ENCODE measurements around the gene RRP1. TPM values are rescaled to one million over a fixed set of nuclear protein-coding genes. Genes with fewer than 3 reads are reported as not detected.
"Not testable (repeated sequence)": the region's sequence is repeated elsewhere in the genome, so short reads cannot be mapped to it uniquely, and the experiment has no call there.

Gene RRP1
- total RNA-seq, 1 donor from 2014 or later = 12.6 TPM

DNA sequence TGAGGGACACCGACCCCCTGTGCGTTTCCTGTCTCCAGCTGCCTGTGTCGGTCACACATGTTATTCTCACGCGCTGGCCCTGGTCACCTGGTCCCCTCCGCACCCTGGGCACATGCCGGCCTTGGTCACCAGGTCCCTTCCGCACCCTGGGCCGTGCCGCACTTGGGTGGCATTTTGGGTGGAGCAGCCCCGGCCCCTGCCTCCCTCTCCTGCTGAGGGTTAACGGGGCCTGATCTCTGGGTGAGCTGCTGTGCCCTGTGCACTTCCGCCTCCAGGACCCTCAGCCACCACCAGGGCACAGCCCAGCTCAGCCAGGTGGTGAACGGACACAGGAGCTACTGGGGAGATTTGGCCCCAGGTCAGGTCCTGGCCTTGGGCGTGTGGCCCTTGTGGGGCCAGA, 26.6 kb downstream of the RRP1 start:
- no peak for DNase-seq (ENCODE audit: low read depth in 2 of 2)

DNA sequence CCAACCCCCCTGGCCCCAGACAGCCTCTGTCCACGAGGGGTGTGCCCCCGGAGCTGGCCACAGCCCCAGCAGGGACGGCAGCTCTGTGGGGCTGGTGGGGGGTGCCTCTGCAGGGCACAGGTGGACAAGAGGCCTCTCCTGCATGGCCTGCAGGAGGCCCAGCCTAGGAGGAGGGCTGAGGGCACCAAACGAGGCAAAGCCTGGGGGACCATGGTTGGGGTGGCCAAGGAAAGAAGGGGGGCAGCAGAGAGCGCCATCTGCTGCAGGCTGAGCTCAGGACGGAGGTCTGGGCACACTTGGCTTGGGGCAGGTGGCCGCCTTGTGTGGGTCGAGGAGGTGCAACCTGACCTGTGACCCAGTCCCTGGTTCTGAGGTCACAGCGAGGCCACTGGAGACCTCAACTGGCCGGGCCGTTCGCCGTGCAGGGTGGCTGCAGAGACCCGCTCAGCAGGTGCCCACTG, 27.3 kb downstream of the RRP1 start:
- no peak for DNase-seq (ENCODE audit: low read depth in 2 of 2)

DNA sequence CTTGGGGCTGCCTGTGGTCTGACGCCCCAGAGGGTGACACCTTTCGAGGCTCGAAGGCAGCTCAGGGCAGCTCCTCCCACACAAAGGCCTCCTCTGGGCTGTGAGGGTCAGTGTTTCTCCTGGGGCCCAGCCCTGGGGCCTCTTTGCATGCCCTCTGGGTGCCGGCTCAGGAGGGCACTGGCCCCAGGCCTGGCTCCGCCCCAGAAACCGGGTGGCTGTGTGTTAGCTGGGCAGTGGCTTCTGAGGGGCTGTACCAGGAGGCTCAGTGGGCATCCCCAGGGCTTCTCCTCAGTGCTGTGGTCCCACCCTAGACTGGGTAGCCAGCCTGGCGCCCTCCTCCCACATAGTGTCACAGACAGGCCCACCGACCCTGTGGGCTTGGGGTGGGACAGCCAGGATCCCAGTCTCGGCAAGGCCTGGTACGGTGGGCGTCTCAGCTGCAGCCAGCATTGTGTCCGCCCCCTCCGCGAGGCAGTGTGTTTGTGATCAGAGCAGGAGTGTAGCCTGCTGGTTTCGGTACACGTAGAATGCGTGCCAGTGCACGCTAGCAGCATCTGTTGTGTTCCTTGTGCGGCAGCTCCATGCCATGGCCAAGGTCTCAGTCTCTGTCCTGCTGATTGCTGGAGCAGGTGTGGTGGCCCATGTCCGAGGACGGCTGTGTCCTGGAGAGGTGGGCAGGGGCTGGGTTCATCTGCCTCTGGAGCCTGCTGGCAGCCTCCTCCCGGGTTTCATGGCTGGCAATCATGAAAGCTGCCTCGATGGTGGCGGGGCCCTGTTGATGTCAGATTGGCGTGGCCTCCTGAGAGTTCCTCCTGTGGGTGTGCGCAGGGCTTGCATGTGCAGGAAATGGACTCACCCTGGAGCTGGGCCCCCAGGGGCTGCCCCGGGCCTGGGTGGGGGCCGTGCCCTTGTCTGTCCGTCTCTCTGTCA, 28.0 kb downstream of the RRP1 start:
- DNase-seq (ENCODE audit: low read depth in 2 of 2) = no peak

DNA sequence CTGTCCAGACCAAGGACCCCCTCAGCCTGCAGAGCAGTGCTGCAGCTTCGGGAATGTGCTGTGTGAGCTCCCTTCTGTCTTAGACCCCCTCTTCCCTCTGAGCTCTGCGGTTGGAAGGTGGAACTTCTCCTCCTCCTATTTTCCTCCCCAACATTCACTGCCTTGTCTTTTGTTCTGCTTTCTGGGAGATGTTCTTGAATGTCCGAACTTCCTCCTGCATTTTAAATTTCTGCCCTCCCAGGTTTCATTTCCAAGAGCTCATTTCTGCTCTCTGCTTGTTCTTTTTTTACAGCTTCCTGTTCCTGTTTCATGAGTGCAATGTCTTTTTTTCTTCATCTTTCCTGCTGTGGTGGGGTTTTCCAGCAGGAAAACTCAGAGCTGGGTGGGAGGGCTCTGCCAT, 29.3 kb downstream of the RRP1 start:
- no peak for DNase-seq (ENCODE audit: low read depth in 2 of 2)

DNA sequence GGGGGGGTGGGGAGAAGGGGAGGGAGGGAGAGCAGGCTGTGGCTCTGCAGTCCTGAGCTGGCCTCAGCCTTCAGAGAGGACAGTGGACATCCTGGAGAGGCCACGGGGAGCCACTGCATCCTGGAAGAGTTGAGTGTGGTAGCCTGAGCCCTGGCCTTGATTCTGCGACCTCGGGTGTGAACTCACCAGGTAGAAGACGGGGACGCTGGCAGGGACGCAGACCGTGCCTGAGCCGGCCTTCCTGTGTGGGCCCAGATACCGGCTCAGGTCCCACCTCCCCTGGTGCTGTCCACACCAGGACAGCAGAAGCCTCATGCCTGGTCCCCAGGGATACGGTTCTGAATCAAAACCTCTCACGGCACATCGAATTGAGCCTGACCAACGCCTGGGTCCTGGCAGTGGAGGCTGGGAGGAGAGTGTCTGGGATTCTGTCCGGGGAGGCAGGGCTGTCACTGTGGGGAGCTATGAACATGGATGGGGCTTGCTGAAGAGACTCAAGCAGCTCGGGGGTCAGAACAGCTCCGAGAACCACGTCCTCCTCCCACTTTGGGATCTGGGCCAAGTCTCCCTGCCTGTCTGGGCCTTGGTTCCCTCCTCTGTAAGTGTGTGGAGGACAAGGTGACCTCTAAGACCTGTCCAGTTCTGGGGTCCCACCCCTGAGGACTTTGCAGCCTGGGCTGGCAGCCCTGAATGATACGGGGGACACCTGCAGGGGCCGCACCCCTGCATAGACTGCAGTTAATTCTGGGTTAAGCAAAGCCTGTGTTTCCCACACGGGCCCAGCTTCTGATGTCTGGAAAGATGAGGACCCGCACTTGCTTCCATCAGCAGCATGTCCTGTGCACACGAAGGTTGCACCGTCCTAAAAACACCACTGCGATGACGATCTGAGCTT, 30.4 kb downstream of the RRP1 start:
- no peak for DNase-seq (ENCODE audit: low read depth in 2 of 2)

DNA sequence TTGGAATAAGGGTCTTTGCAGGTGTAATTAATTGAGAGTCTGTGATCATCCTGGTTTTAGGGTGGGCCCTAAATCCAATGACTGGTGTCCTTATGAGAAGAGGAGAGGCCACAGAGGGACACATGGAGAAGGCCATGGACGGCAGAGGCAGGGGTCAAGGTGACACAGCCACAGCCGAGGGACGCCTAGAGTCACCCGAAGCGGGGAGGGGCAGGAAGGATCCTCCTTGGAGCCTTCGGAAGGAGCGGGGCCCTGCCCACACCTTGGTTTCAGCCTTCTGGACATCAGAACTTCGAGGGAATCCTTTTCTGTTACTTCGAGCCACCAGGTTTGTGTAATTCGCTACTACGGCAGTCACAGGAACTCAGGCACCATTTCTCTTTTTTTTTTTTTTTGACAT, 31.1 kb downstream of the RRP1 start:
- DNase-seq (ENCODE audit: low read depth in 2 of 2) = no peak

DNA sequence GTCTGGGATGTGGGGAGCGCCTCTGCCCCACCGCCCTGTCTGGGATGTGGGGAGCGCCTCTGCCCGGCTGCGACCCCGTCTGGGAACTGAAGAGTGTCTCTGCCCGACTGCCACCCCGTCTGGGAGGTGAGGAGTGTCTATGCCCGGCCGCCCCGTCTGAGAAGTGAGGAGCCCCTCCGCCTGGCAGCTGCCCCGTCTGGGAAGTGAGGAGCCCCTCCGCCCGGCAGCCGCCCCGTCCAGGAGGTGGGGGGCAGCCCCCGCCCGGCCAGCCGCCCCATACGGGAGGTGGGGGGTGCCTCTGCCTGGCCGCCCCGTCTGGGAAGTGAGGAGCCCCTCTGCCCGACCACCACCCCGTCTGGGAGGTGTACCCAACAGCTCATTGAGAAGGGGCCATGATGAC, 32.8 kb downstream of the RRP1 start:
- DNase-seq (ENCODE audit: low read depth in 2 of 2) = not testable (repeated sequence)

DNA sequence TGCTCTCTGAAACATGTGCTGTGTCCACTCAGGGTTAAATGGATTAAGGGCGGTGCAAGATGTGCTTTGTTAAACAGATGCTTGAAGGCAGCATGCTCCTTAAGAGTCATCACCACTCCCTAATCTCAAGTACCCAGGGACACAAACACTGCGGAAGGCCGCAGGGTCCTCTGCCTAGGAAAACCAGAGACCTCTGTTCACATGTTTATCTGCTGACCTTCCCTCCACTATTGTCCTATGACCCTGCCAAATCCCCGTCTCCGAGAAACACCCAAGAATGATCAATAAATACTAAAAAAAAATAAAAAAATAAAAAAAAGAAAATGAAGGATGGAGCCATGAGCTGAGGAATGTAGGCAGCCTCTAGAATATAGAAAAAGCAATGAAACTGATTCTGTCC, 33.4 kb downstream of the RRP1 start:
- DNase-seq (ENCODE audit: low read depth in 2 of 2) = not testable (repeated sequence)

DNA sequence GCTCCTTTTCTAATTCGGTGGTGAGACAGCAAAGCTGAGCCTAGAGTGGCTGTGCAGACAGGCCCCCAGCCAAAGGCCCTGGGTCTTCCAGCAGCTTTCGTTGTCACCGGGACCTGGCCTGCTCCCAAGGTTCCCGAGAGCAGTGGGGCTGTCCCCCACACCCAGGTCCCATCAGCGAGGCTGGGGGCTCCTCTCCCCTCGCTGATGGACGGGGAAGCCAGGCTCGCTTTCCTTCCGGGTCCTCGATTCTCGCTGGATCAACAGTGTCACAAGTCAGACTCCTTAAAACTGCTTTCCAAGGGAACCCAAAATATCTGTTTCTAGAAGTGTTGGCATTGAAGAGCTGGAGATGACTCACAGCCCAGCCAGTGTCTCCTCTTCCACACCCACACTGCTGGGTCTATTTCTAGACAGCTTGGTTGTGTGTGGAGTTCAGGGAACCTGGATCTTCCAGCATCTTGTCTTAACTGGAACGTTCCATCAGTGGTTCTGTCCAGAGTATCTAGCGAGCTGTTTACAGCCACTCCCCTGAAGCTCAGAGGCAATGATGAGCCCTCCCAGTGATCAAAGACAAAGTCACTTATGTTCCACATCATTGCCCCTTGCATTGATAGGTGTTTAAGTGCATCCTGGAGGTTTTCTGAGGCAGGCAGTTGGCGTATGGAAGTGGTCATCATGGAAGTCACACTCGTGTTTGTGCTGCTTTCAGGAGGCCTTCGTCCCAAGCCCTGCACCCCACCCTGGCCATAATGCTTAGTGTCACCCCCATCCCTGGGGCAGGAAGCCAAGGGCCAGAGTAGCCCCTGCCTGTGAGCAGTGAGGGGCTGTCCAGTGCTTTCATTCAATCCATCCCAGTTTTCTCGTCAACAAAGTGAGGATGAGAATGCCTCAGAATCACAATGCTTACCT, 35.2 kb downstream of the RRP1 start:
- DNase-seq (ENCODE audit: low read depth in 2 of 2) = no peak

DNA sequence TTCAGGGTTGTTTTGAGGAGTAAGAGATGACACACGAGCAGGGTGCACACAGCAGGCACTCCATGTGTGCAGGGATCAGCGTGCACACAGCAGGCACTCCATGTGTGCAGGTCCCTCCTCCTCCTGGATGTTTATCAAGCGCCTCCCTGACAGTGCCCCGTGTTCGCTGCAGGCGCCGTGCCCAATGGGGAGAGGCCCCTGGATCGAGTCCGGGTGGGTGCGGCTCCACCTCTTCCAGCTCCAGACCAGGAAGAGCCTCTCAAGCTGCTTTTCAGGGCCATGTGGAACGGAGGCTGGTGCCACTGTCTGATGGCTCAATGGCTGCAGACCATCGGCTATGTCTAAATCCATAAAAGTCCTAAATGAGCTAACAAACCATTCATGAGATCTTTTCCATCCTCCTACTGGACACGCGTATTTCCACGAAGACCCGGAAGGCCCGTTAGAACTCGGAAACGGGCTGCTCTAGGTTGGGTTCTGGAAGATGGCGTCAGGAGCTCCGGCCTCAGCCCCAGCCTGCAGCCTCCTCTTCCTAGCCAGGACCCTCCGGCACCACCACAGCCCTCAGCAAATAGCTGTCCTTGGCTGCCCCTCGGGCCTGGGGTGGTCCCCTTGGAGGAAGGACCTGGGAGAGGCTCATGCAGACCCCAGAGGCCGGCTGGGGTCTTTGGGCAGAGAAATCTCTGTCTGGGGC, 36.0 kb downstream of the RRP1 start:
- DNase-seq (ENCODE audit: low read depth in 2 of 2) = no peak

DNA sequence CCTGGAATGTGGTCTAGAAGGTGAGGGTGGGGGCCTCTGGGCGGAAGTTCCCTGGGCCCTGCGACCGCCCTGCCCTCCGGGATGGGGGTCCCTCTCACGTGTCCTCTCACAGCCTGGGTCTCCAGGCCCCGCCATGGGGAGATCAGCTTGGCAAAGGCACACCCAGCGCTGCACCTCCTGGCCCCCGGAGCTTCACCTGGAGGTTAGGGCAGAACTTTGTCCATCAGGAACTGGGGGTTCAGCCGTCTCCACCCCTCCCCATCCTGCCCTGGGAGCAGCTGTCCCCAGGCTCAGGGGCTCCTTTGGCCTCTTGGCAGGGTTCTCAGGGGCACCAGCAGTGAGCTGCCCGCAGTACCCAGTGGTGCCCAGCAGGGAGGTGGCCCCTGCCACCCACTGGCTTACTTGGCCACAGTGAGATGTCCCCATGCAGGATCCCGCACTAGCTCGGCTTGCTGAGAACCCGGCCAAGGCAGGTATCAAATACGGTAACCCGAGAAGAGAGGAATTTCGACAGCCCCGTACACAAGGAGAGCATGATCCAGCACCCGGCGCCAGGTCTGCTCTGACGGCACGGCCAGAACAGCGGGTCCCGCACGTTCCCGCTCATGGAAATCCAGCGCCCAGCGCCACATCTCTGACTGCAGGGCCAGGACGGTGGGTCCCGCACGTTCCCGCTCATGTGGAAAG, 36.7 kb downstream of the RRP1 start:
- DNase-seq (ENCODE audit: low read depth in 2 of 2) = no peak

DNA sequence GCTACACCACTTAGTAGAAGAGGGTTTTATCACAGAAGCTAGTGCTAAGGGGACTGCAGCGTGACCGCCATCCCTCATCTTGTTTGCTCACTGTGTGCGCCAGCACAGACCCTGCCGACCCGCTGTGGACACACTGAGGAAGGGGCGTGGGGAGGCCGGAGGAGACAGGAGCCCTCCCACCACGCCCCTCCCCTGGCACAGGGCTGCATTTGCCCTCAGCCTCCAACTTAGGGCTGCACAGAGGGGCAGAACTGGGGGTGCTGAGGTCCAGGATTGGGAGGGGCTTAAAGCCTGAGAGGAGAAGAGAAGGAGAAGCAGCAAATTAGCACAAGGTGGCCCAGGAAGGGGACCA, 37.2 kb downstream of the RRP1 start:
- no peak for DNase-seq (ENCODE audit: low read depth in 2 of 2)

DNA sequence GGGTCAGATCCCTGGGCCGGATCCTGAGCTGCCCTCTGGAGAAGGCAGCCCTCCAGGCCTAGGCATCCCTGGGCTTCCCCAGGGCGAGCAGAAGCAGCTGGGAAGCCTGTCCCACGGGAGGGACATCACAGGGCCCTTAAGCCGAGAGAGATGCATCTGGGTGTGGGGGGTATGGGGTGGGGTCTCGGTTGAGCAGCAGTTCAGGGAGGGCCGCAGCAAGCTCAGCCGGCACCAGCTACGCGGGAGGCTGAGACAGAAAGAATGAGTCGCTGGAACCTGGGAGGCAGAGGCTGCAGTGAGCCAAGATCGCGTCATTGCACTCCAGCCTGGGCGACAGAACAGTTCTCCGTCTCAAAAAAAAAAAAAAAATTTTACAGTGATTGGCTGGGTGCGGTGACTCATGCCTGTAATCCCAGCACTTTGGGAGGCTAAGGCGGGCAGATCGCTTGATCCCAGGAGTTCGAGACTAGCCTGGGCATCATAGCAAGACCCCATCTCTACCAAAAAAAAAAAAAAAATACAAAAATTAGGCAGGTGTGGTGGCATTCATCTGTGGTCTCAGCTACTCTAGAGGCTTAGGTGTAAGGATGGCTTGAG, 37.7 kb downstream of the RRP1 start:
- no peak for DNase-seq (ENCODE audit: low read depth in 2 of 2)

DNA sequence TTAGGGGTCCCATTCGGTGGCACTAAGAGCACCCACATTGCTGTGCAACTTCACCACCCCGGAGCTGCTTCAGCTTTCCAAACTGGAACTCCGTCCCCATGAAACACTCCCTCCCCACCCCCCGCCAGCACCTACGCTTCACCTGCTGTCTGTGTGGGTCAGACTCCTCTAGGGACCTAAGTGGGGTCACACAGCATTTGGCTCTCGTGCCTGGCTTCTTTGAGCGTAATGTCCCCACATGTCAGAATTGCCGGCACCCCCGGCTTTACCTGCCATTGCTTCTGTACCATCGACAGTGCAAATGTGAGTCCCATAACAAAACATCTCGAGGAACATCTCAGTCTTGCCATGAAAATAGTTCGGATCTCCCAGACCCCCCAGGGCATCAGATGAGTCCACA, 39.8 kb downstream of the RRP1 start:
- DNase-seq (ENCODE audit: low read depth in 2 of 2) = no peak

DNA sequence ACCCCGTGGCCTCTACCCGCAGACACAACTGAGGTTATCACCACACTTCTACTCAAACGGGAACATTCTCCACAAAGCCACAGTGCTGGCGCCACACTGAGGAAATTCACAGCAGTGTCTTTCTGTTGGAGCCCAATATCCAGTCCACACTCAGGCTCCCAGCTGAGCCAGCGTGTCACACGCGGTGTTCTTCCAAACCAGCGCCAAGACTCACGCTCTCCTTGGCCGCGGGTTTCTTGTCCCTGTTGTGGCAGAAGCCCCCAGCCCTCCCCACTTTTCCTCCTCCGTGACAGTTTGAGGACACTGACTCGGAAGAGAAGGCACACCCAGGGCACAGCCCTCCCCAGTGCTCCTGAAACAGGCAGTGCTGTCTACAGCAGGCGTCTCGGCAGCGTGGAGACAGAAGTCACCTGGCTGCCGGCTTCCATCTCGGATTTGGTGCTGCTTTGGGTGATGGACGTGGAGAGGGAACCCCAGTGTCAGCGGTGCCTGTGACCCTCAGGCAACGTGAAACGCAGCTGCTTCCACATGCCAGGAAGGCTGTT, 40.3 kb downstream of the RRP1 start:
- DNase-seq (ENCODE audit: low read depth in 2 of 2) = no peak

DNA sequence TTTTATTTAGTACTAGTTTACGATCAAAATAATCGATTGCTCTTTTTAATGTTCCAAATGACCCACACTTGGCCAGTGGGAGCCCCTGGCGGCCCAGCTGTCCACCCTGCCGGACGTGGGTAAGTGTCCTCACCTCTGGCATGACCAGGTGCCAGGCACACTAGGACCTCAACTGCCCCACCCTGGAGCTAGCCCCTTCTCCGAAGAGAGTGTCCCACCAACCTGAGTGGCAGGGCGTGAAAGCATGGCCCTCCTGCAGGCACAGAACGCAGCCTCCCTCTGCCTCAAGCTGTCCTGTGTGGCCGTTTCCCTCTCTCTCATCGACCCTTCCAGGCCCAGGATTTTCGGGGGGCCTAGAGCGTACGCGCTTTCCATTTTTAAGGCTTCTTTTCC, 42.8 kb downstream of the RRP1 start:
- DNase-seq (ENCODE audit: low read depth in 2 of 2) = no peak

DNA sequence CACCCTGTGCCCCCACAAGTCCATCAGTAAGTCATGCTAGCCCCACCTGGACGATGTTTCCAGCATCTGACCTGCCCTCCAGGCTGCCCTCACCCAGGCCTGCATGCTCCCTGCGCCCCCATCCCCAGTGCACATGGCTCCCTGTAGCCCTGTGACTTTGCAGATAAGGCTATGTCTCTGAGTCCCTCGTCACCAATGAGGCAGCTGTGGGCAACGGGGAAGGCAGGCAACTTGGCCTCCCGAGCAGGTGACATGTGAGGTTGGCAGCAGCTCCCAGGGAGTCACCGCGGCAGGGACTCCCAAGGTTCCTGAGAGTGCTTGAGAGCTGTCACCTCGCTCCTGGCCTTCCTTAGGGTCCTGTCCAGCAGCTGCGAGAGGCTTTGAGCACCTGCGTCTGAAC, 43.3 kb downstream of the RRP1 start:
- no peak for DNase-seq (ENCODE audit: low read depth in 2 of 2)

DNA sequence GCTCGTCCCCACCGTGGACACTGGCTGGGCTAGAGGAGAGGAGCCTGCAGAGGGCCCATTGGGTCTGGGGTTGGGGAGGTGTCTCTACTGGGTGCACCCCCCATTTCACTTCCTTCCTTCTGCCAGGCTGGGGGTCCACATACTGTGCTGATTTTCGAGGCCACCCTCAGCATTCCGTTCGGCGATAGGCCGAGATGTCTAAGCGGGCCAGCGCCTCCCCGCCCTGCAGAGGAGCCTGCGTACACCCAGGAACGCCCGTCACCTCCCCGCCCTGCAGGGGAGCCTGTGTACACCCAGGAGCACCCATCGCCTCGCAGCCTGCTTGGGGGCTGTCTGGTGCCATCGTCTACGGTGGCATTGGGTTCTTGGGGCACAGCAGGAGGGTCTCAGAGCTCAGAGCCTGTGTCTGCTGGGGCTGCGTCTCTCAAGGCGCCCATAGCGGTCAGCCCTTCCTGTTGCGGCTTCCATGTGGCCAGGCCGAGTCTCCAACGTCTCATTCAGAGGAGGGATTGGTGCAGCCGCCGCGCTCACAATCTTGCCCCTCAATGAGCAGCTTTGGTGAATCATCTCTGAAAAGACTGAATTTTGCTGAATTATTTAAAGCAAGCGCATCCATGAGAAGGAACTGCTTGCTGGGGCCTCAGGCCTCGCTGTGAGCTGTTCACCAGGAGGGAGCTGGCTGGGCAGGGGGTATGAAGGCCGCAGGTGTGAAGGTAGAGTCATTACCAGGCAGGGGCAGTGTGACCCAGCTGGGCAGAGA, 44.9 kb downstream of the RRP1 start:
- no peak for DNase-seq (ENCODE audit: low read depth in 2 of 2)

DNA sequence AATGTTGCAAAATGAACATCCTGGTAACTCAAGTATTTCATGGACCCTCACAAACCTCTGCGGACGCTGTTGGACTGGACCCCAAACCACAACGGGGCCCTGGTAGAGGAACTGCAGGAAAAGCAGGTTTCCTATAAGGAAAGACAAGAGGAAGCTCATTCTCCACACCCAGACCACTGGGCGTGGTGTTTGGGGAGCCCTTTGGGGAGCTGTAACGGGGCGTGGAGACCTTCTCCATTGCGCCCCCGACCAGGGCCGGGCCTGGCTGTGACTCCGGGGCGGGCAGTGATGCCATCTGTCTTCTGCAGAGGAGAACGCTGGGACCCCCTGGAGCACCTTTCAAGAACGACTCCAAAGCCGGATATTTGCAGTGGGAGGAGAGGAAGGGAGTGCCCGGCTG, 45.7 kb downstream of the RRP1 start:
- no peak for DNase-seq (ENCODE audit: low read depth in 2 of 2)
